ENCODE data around the gene HOPX.
"Not testable (repeated sequence)": the region's sequence is repeated elsewhere in the genome, so short reads cannot be mapped to it uniquely, and the experiment has no call there.

The HOPX gene

GRCh38 chr4:56622176-56622575 lies 58.9 kb downstream of the HOPX start:
- no peak for DNase-seq

GRCh38 chr4:56619816-56620215 lies 61.3 kb downstream of the HOPX start:
- DNase-seq: no peak

DNA sequence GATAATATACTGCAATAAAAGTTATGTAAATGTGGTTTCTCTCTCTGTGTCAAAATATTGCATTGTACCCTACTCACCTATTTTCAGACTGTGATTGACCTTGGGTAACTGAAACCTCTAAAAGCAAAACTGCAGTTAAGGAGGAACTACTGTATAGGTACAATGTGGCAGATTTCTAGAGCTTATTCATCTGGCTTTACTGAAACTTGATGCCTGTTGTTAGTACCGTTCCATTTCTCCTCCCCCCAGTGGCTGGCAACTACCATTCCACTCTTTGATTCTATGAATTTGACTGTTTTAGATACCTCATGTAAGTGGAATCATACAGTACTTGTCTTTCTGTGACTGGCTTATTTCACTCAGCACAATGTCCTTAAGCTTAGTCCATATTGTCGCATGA lies 61.9 kb downstream of the HOPX start:
- no peak for DNase-seq

- no peak for DNase-seq
These were observed 62.4 kb downstream of the HOPX start for GRCh38 chr4:56618734-56619133.

- no peak for DNase-seq
These were observed 67.8 kb downstream of the HOPX start for GRCh38 chr4:56613101-56613862.

- no peak for DNase-seq
These were observed 68.8 kb downstream of the HOPX start for GRCh38 chr4:56612282-56612681.

DNA sequence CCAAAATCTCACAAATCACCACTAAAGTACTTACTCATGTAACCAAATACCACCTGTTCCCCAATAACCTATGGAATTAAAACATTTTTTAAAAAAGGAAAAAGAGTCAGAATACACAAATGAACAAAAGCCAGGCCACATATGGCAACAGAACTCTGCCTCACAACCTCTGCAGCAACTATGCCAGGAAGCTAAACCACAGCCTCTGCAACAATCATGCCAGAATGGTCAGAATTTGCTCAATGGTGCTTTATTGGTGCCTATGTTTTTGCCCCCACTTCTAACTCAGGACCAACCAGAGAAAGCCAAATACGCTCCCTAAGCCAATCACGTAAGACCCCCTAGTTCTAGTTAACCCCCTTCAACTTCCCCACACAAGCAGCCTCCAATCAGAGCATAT lies 69.6 kb downstream of the HOPX start:
- no peak for DNase-seq

DNA sequence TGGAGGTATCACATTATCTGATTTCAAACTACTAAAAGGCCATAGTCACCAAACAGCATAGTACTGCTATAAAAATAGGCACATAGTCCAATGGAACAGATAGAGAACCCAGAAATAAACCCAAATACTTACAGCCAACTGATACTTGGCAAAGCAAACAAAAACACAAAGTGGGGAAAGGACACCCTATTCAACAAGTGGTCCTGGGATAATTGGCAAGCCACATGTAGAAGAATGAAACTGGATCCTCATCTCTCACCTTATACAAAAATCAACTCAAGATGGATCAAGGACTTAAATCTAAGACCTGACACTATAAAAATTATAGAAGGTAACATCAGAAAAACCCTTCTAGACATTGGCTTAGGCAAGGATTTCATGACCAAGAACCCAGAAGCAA lies 70.9 kb downstream of the HOPX start:
- not testable (repeated sequence) for DNase-seq

DNA sequence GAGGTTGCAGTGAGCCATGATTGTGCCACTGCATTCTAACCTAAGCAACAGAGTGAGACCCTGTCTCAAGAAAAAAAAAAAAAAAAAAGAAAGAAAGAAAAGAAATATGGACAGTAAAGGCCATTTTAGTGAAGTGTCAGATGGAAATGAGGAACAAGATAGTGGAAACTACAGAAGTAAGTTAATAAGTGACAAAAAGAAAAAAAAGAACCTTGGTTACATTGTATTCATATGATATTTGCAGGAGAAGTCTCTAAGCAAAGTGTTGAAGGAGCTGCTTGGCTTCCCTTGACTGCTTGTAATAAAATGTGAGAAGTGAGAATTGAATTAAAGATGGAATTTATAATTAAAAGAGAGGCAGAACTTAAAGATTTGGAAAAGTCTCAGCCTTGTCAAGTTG lies 73.2 kb downstream of the HOPX start:
- no peak for DNase-seq

DNA sequence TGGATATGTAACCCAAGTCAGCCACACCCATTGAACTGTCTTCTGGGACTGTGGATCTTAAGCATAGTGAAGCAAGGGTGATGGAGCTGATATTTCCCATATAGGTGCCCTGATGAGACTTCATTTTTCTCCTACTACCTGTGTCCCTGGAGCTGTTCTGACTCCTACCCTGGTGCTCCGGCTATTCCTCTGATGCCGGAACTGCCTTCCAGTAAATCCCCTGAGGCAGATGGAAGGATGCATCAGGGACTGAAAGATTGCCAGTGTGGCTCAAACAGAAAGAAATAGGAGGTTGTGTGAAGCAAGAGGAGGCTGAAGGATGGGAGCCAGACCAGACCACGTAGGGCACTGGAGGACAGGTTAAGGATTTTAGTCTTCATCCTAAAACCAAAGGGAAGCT lies 74.7 kb downstream of the HOPX start:
- DNase-seq: no peak

DNA sequence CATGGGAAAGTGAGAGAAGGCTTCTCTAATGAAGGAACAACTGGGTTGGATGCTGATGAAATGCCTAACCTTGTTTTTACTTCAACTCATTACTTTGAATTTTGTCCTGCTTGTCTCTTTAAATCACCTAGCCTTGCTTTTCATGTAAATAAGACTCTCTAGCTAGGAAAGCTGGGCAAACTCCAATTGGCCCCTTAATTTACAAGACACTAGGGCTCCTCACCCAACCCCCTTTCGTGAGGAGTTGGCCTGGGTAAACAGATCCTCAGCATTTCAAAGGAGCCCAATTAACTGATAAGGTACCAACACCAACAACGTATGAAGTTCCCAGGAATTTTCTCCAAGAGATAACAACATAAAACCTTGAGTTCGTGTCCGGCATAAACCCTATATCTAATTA lies 75.6 kb downstream of the HOPX start:
- DNase-seq: not testable (repeated sequence)

- DNase-seq: no peak
These were observed 77.8 kb downstream of the HOPX start for GRCh38 chr4:56603297-56603696.
